Stomach (tissue), 9 donors: ENCODE measurements around the gene MT2A. TPM values are rescaled to one million over a fixed set of nuclear protein-coding genes. Genes with fewer than 3 reads are reported as not detected.
"Not testable (repeated sequence)": the region's sequence is repeated elsewhere in the genome, so short reads cannot be mapped to it uniquely, and the experiment has no call there.

Experiments
- DNase-seq, 2 donors: peaks; one replicate each; pipeline versions ENCODE4 v3.0.0 to v3.0.0-alpha.2; 2013 to 2019
- H3K27ac ChIP-seq, 5 donors: fragments of 200-600 bp in 4 of 5; sonication (generic) in 4 of 5; one replicate each; pipeline ENCODE4 v1.5.1; 2013 to 2019; ENCODE audit warnings: mild to moderate bottlenecking in 1 of 5, moderate library complexity in 1 of 5
- H3K27me3 ChIP-seq, 3 donors: fragments of 200-600 bp; sonication (generic); one replicate each; pipeline ENCODE4 v1.5.1; 2017 to 2019; ENCODE audit warnings: mixed run types in 1 of 3
- H3K36me3 ChIP-seq, 4 donors: fragments of 200-600 bp; sonication (generic); 1 replicate in 3 of 4; 2 replicates in 1 of 4; pipeline ENCODE4 v1.5.1; 2016 to 2019
- H3K4me1 ChIP-seq, 4 donors: fragments of 200-600 bp; sonication (generic); one replicate each; pipeline ENCODE4 v1.5.1; 2016 to 2019
- H3K4me3 ChIP-seq, 4 donors: fragments of 200-600 bp; sonication (generic) in 3 of 4; one replicate each; pipeline ENCODE4 v1.5.1; 2016 to 2019; ENCODE audit warnings: mild to moderate bottlenecking in 1 of 4
- H3K9me3 ChIP-seq, 4 donors: fragments of 200-600 bp; sonication (generic); one replicate each; pipeline ENCODE4 v1.5.1; 2016 to 2019
- EP300 ChIP-seq: sonication (generic); formaldehyde crosslinking; IDR thresholded peaks from one replicate; pipeline ENCODE4 v1.6.1; 2017; ENCODE audit warnings: antibody characterized with exemption
- POLR2A ChIP-seq, 4 donors: fragments of 450-650 bp; IDR thresholded peaks; one replicate each; pipeline ENCODE4 v1.6.1; 2016; ENCODE audit warnings: antibody characterized with exemption in 4 of 4, control low read depth in 2 of 4, mild to moderate bottlenecking in 1 of 4, moderate library complexity in 1 of 4
- POLR2AphosphoS5 ChIP-seq, 3 donors: sonication (generic); formaldehyde crosslinking; IDR thresholded peaks; one replicate each; pipeline ENCODE4 v1.6.1; 2016; ENCODE audit warnings: antibody characterized with exemption in 3 of 3
- whole genome bisulfite sequencing, 5 donors: extraction: QIAGEN DNeasy Blood & Tissue Kit in 3 of 5; methylation state at CpG; one replicate each; pipeline versions ENCODE4 v1.1.5 to v1.1.7; 2013 to 2018; 5-methylcytosine and 5-hydroxymethylcytosine counted together
- intact Hi-C: fragments of 100-400 bp; cut with DNase I; formaldehyde crosslinking; loops from one replicate; pipeline ENCODE4 v1.15.1; 2023; ENCODE audit warnings: low total_unique reads
- polyA plus RNA-seq, 3 donors: library from polyadenylated mRNA; stranded (reverse); fragments of 200-250 nt; gene quantifications; one replicate each; pipeline ENCODE4 v1.2.3, GENCODE V29; 2013
- total RNA-seq, 5 donors: library from RNA; depleted of rRNA; stranded (reverse); fragments of >200 nt; gene quantifications; one replicate each; pipeline versions ENCODE4 v1.1.0 to v1.2.3, GENCODE V29; 2014 to 2016
- TF ChIP-seq, protein P1 (sequence below), 7 experiments: fragments of 450-650 bp in 4 of 7; fragments of 200-600 bp in 3 of 7; sonication (generic) in 3 of 7; IDR thresholded peaks; one replicate each; pipeline ENCODE4 v1.5.1; 2016 to 2019; ENCODE audit warnings: antibody characterized with exemption in 7 of 7, control low read depth in 2 of 7, mild to moderate bottlenecking in 1 of 7
- donor health status: healthy with polysubstance abuse.
- donor health status: Bipolar disorder and iron deficiency.
- donor health status: healthy.

MT2A gene
- total and polyA plus RNA-seq, 8 donors = 38.8 to 1,839 (median 213) TPM

DNA sequence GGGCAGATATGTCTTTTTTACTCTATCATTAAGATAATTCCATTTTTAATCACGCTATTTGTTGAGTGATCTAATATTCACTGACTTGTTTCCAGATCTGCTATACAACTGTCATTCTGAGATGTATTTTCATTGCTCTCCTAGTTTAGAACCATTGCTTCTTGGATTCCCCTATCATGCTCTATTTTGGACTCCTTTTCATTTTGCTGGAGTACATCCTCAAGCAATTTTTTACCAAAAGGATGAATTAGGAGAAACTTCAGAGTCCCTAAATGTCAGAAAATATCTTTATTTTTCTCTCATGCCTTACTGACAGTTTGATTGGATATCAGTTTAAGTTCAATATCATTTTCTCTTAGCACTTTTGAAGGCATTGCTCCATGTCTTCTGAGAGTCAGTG lies 33.8 kb upstream of the MT2A start:
- Histone ChIP-seq H3K4me1 (peaks cover 0 to 5% (median 0%) of the 10 kb centered on the region in 4 donors), H3K4me3 (no peak overlapping the region), H3K9me3 (no peaks in the 10 kb centered on the region), H3K36me3 (no peaks in the 10 kb centered on the region), H3K27ac (no peak overlapping the region), H3K27me3 (no peaks in the 10 kb centered on the region)
- DNase-seq = no peak
- 55 to 82% (median 77%) methylated on average over 1 of the region's 1 CpG for WGBS, 5 donors
- TF ChIP-seq POLR2AphosphoS5 (IDR thresholded peaks at IDR 0.05) (no peak), EP300 (no peak), POLR2A (IDR thresholded peaks at IDR 0.05) (no peak)
- TF ChIP-seq, protein P1, sequence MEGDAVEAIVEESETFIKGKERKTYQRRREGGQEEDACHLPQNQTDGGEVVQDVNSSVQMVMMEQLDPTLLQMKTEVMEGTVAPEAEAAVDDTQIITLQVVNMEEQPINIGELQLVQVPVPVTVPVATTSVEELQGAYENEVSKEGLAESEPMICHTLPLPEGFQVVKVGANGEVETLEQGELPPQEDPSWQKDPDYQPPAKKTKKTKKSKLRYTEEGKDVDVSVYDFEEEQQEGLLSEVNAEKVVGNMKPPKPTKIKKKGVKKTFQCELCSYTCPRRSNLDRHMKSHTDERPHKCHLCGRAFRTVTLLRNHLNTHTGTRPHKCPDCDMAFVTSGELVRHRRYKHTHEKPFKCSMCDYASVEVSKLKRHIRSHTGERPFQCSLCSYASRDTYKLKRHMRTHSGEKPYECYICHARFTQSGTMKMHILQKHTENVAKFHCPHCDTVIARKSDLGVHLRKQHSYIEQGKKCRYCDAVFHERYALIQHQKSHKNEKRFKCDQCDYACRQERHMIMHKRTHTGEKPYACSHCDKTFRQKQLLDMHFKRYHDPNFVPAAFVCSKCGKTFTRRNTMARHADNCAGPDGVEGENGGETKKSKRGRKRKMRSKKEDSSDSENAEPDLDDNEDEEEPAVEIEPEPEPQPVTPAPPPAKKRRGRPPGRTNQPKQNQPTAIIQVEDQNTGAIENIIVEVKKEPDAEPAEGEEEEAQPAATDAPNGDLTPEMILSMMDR (IDR thresholded peaks at IDR 0.05) = no peak
- intact Hi-C loops = no loop called here

DNA sequence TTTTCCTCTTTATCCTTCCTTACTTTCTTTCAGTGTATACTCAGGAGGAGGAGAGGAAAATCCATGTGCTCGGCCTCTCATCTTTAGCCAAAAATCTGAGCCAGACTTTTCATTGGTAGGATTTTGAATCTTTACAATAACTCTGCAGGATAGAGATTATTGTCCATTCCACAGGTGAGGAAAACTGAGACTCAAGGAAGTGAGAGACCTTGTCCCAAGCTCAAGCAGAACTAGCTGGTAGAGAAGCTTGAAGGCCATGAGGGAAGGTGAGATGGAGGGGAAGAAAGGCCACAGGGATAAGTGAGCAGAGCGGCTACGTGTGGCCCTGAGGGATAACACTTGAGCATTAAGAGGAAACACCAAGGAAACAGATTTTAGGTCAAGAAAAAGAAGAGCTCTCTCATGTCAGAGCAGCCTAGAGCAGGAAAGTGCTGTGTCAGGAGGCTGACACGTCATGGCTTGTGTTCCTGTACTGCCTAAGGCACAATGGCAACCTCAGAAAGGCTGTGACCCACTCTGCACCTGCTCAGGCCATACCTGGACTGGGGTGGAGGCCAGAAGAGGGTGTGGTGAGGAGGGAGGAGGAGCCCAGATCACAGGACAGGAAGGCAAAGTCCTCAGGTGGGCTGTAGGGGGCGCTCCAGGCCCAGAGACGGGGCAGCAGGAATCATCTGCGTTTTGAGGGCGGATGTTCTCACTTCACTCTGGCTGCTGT lies 31.6 kb upstream of the MT2A start:
- Histone ChIP-seq H3K27ac (no peak overlapping the region), H3K4me1 (peaks cover 0 to 5% (median 0%) of the 10 kb centered on the region in 4 donors), H3K27me3 (no peaks in the 10 kb centered on the region), H3K9me3 (no peaks in the 10 kb centered on the region), H3K4me3 (no peak overlapping the region), H3K36me3 (no peaks in the 10 kb centered on the region)
- intact Hi-C loops = no loop called here
- DNase-seq = peak; percentile 85 to 87
- TF ChIP-seq POLR2A (IDR thresholded peaks at IDR 0.05) = no peak
- TF ChIP-seq, protein P1 (IDR thresholded peaks at IDR 0.05) = peak in 5 of 7 experiments; percentile 62 to 84 (median 76)
- TF ChIP-seq POLR2AphosphoS5 (IDR thresholded peaks at IDR 0.05) = peak in 1 of 3 donors; percentile 53
- WGBS, 5 donors = 33 to 43% (median 36%) methylated on average over 7 to 8 of the region's 8 CpGs

DNA sequence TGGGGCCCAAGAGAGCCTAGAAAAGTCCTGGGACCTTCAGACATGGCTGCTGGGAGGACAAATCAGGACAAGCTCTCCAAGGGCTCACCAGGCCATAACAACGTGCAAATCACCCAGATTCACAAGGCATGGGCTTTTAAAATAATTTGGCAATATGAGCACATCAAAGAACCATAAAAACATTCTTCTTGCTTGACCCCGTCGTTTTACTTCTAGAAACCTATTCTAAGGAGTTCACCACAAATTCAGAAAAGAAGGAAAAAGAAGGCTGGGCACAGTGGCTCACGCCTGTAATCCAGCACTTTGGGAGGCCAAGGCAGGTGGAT lies 31.1 kb upstream of the MT2A start:
- Histone ChIP-seq H3K36me3 (no peaks in the 10 kb centered on the region), H3K9me3 (no peaks in the 10 kb centered on the region), H3K4me1 (peaks cover 0 to 5% (median 0%) of the 10 kb centered on the region in 4 donors), H3K4me3 (no peak overlapping the region), H3K27me3 (no peaks in the 10 kb centered on the region), H3K27ac (no peak overlapping the region)
- intact Hi-C loops = no loop called here
- no peak for TF ChIP-seq POLR2A (IDR thresholded peaks at IDR 0.05)
- no peak for TF ChIP-seq EP300
- TF ChIP-seq, protein P1 (IDR thresholded peaks at IDR 0.05) = no peak
- no peak for TF ChIP-seq POLR2AphosphoS5 (IDR thresholded peaks at IDR 0.05)
- WGBS, 5 donors = 69 to 79% (median 74%) methylated on average over 4 of the region's 4 CpGs
- no peak for DNase-seq

DNA sequence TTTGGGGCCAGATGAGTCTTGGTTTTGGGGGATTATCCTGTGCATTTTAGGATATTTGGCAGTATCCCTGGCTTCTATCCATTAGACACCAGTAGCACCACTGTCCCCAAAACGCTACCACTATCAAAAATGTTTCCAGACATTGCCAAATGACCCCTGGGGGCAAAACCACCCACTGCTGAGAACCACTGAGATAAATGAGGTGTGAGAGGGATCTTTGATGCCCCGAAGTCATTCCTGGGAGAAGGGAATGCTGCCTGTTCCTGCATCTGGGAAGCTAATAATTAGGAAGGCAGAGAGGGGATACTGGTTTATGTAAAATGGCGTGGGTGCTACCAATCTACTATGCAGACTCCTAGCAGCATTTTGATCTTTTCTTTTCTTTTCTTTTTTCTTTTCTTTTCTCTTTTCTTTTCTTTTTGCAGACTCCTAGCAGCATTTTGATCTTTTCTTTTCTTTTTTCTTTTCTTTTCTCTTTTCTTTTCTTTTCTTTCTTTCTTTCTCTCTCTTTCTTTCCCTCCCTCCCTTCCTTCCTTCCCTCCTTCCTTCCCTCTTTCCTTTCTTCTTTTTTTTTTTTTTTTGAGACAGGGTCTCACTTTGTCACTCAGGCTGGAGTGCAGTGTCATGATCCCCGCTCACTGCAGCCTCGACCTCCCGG lies 27.9 kb upstream of the MT2A start:
- H3K27ac ChIP-seq = no peak overlapping the region
- DNase-seq = no peak
- no peak for TF ChIP-seq POLR2A (IDR thresholded peaks at IDR 0.05)
- no peak for TF ChIP-seq POLR2AphosphoS5 (IDR thresholded peaks at IDR 0.05)
- TF ChIP-seq, protein P1 (IDR thresholded peaks at IDR 0.05) = no peak
- TF ChIP-seq EP300 = no peak
- 70 to 79% (median 74%) methylated on average over 5 to 6 of the region's 6 CpGs for WGBS, 5 donors
- no peak overlapping the region for H3K4me3 ChIP-seq
- H3K36me3 ChIP-seq = no peaks in the 10 kb centered on the region
- peaks cover 0 to 12% (median 0%) of the 10 kb centered on the region in 3 donors for H3K27me3 ChIP-seq
- H3K4me1 ChIP-seq = peaks cover 0 to 5% (median 0%) of the 10 kb centered on the region in 4 donors
- H3K9me3 ChIP-seq = no peaks in the 10 kb centered on the region
- intact Hi-C loops = loop anchor here (5.0 kb wide), 1 partner anchor 122 kb away; no protein-coding TSS in a partner anchor

DNA sequence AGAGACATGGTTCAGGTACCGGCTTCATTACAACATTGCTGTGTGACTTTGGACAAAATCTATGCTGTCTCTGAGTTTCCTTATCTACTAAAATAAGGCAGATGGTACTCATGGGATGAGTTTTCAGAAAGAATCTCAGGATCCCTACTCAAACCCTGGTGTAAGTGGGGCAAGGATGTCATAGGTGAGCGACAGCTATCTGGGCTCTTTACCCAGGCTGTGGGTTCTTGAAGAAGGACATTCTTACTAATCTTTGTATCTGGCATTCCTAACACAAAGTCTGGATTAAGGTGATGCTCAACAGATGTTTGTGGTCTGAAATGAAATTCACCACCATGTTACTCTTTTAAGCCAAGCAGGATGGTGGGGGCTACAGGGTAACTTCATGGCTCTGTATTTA lies 25.5 kb upstream of the MT2A start:
- H3K36me3 ChIP-seq, H3K9me3 ChIP-seq, H3K4me3 ChIP-seq, H3K4me1 ChIP-seq, H3K27ac ChIP-seq, DNase-seq: not testable (repeated sequence)
- intact Hi-C loops = loop anchor here (5.0 kb wide), 1 partner anchor 119 kb away; no protein-coding TSS in a partner anchor
- peaks cover 0 to 25% (median 0%) of the 10 kb centered on the region in 3 donors for H3K27me3 ChIP-seq
- 86 to 100% (median 97%) methylated on average over 2 of the region's 2 CpGs for WGBS, 5 donors
